Erythroblast (primary cell): ENCODE data around the gene MTMR3.

Experiments
- GATA1 ChIP-seq: IDR thresholded peaks from 2 replicates; pipeline ENCODE4 v1.6.1; 2011; ENCODE audit warnings: low read depth, mild to moderate bottlenecking, control low read depth, low read length, moderate library complexity
- POLR2A ChIP-seq: IDR thresholded peaks from 2 replicates; pipeline ENCODE4 v1.6.1; 2011; ENCODE audit warnings: mild to moderate bottlenecking, low read length

- TF ChIP-seq POLR2A = no peak
- TF ChIP-seq GATA1 = no peak
These were observed 197.1 kb downstream of the MTMR3 start, which contains the start of gene HORMAD2 for GRCh38 chr22:30079952-30080533.
